ENCODE results near the gene GPR108.

GPR108 gene

GRCh38 chr19:6733338-6734095 lies 3.9 kb downstream of the GPR108 start:
- TF ChIP-seq POLR2A (IDR thresholded peaks at IDR 0.05; ENCODE audit: low read depth, low read length) (no peak), TAF1 (IDR thresholded peaks at IDR 0.05; ENCODE audit: borderline replicate concordance, low read depth, low read length) (no peak), POLR2AphosphoS5 (IDR thresholded peaks at IDR 0.05; ENCODE audit: low read depth, low read length) (no peak)
- no peak for DNase-seq (ENCODE audit: insufficient read length)

GRCh38 chr19:6732803-6733337 lies 4.5 kb downstream of the GPR108 start:
- TF ChIP-seq POLR2AphosphoS5 (IDR thresholded peaks at IDR 0.05; ENCODE audit: low read depth, low read length) (no peak), TAF1 (IDR thresholded peaks at IDR 0.05; ENCODE audit: borderline replicate concordance, low read depth, low read length) (no peak), POLR2A (IDR thresholded peaks at IDR 0.05; ENCODE audit: low read depth, low read length) (no peak)
- FAIRE-seq (no peak), DNase-seq (ENCODE audit: insufficient read length) (no peak)

More at GRCh38 chr19:6733338-6734095, 3.9 kb downstream of the GPR108 start:
- no peak for FAIRE-seq

- TF ChIP-seq POLR2AphosphoS5 (IDR thresholded peaks at IDR 0.05; ENCODE audit: low read depth, low read length) (no peak), POLR2A (IDR thresholded peaks at IDR 0.05; ENCODE audit: low read depth, low read length) (no peak), TAF1 (IDR thresholded peaks at IDR 0.05; ENCODE audit: borderline replicate concordance, low read depth, low read length) (no peak)
- DNase-seq (ENCODE audit: insufficient read length) (no peak), FAIRE-seq (no peak)
These were observed 5.6 kb downstream of the GPR108 start for GRCh38 chr19:6731822-6732221.

GRCh38 chr19:6730941-6731670 lies 6.3 kb downstream of the GPR108 start:
- FAIRE-seq (no peak), DNase-seq (ENCODE audit: insufficient read length) (no peak)
- no peak for TF ChIP-seq TAF1 (IDR thresholded peaks at IDR 0.05; ENCODE audit: borderline replicate concordance, low read depth, low read length)

- FAIRE-seq (no peak), DNase-seq (ENCODE audit: insufficient read length) (no peak)
- TF ChIP-seq POLR2A (IDR thresholded peaks at IDR 0.05; ENCODE audit: low read depth, low read length) (no peak), POLR2AphosphoS5 (IDR thresholded peaks at IDR 0.05; ENCODE audit: low read depth, low read length) (no peak), TAF1 (IDR thresholded peaks at IDR 0.05; ENCODE audit: borderline replicate concordance, low read depth, low read length) (no peak)
These were observed 7.1 kb downstream of the GPR108 start for GRCh38 chr19:6730153-6730804.

- no peak for TF ChIP-seq TAF1 (IDR thresholded peaks at IDR 0.05; ENCODE audit: borderline replicate concordance, low read depth, low read length)
- TF ChIP-seq POLR2AphosphoS5 (IDR thresholded peaks at IDR 0.05; ENCODE audit: low read depth, low read length), result no peak
- no peak for TF ChIP-seq POLR2A (IDR thresholded peaks at IDR 0.05; ENCODE audit: low read depth, low read length)
- no peak for DNase-seq (ENCODE audit: insufficient read length)
- no peak for FAIRE-seq
These were observed 7.7 kb downstream of the GPR108 start for GRCh38 chr19:6729573-6730152.

- TF ChIP-seq POLR2A (IDR thresholded peaks at IDR 0.05; ENCODE audit: low read depth, low read length) (no peak), TAF1 (IDR thresholded peaks at IDR 0.05; ENCODE audit: borderline replicate concordance, low read depth, low read length) (peak; percentile 17; the same call in 1 of the 2 replicates)
- no peak for DNase-seq (ENCODE audit: insufficient read length)
- FAIRE-seq, result peak; percentile 91
These were observed 9.0 kb downstream of the GPR108 start for GRCh38 chr19:6728346-6728745.

GRCh38 chr19:6725513-6726231 lies 11.7 kb downstream of the GPR108 start:
- DNase-seq (ENCODE audit: insufficient read length), result no peak
- FAIRE-seq, result no peak
- TF ChIP-seq POLR2A (IDR thresholded peaks at IDR 0.05; ENCODE audit: low read depth, low read length) (no peak), TAF1 (IDR thresholded peaks at IDR 0.05; ENCODE audit: borderline replicate concordance, low read depth, low read length) (no peak), POLR2AphosphoS5 (IDR thresholded peaks at IDR 0.05; ENCODE audit: low read depth, low read length) (no peak)

- no peak for TF ChIP-seq TAF1 (IDR thresholded peaks at IDR 0.05; ENCODE audit: borderline replicate concordance, low read depth, low read length)
- no peak for TF ChIP-seq POLR2A (IDR thresholded peaks at IDR 0.05; ENCODE audit: low read depth, low read length)
- no peak for TF ChIP-seq POLR2AphosphoS5 (IDR thresholded peaks at IDR 0.05; ENCODE audit: low read depth, low read length)
- FAIRE-seq (no peak), DNase-seq (ENCODE audit: insufficient read length) (no peak)
These were observed 12.5 kb downstream of the GPR108 start for GRCh38 chr19:6724631-6725492.

GRCh38 chr19:6723738-6724137 lies 13.6 kb downstream of the GPR108 start:
- DNase-seq (ENCODE audit: insufficient read length) (no peak), FAIRE-seq (no peak)
- TF ChIP-seq TAF1 (IDR thresholded peaks at IDR 0.05; ENCODE audit: borderline replicate concordance, low read depth, low read length) (no peak), POLR2A (IDR thresholded peaks at IDR 0.05; ENCODE audit: low read depth, low read length) (no peak), POLR2AphosphoS5 (IDR thresholded peaks at IDR 0.05; ENCODE audit: low read depth, low read length) (no peak)
